HG02870 (cell line): ENCODE data around the gene ZNF511.

Source experiments
- ATAC-seq: cut with Tn5 transposase; IDR thresholded peaks from one replicate; pipeline ENCODE4 v1.9.1; 2021; ENCODE audit warnings: mild to moderate bottlenecking, moderate library complexity; ENCODE audit not compliant: unreplicated experiment

ZNF511 gene

DNA sequence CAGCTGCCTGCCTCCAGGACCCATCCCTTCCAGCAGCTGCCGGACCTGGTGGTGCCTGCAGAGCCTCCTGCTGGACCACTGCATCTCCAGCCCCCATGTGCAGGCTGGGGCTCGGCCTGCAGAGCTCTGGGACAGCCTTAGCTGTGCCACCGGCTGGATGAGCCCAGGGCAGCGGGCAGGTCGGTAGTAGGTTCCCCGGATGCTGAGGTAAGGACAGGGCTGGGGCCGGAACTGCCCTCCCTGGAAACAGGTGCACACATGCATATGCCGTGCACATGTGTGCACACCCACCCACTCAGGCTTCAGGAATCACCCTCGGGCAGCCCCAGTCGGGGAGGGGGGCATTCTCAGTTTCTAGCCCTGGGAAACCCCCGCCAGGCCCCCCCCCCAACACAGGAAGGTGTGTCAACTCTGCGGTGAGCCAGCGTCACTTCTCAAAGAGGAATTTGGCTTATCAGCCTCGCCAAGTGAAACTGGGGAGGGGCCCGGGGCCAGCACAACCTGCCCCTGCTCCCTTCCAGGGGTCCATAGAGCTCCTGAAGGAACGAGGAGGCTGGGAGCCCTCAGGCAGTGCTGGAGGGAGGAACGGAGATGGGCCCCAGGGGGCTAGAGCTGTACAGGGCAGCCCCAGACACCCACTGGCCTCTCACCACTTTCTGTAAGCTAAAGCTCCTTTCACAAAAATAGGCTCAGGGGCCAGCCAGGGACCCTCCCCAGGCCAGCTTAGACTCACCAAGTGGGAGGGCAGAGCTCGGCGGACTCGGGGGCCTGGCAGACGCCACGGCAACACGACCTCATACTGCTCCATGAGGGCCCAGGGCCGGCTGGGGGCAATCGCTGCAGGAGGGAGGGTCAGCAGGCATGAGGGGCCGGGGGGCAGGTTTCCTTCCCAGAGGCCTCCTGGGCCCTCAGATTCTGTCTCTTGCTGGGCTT lies 33.7 kb upstream of the ZNF511 start:
- peak; percentile 46 for ATAC-seq

DNA sequence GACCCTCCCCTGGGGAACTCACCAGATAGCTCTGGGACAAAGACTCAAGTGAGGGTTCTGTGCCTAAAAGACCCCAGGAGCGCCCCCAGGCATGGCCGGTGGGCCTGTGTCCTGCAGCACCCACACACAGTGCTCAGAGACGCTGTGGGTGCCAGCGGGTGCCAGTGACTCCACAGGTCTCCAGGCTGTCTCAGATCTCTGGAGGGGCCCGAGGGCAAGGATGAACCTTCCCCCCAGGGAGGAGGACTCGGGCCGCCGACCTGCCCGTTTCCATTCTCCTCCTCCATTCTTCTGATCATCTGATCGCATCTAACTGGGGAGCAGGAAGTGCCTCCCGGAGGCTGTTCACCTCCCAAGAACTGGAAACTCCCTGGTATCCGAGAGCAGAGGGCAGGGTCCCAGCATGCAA lies 33.0 kb upstream of the ZNF511 start:
- peak; percentile 24 for ATAC-seq

DNA sequence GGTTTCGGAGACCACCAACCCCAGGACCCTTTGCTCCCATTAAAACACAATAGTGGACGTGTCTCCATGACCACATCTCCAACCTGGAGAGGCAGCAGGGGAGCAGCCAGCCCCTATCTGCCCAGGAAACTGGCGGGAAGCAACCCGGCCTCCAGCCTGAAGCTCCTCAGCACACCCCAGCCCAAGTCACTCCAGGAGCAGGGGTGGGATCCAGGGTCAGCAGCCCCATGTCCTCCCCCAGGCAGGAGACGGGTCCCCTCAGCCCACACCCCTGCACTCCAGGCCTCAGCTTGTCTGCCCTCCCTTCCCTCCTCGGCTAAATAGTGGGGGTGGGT lies 32.6 kb upstream of the ZNF511 start:
- ATAC-seq: no peak

DNA sequence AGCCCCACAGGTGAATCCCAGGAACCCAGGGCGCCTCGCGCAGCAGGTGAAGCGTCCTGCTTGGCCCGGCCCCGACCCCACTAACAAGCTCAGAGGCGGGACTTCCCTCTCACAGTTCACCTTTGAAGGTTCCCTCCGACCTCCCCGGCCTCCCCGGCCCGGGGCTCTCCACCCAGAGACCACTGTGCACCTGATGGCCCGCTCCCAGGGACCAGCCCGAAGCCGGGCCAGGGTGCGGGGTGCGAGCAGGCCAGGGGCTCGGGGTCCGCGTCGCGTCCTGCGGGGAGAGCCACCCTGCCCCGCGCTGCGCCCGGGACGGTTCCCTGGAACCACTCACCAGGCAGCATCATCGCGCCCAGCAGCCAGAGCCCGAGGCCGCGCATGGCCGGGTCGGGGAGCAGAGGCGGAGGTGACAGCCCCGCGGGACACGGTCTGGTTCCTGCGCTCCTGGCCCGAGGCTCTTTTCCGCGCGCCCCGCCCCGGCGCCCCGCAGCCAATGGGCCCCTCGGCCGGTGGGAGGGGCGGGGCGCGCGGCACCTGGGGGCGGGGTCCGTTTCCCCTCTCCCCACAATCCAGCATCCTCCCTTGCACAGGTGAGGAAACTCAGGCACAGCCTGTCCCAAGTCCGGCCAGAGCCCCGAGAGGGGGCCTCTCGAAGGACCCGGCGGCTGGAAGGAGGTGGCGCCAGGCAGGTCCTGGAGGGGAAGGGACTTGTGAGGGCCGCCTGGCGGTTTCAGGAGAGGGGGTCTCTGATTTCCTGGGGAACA lies 32.1 kb upstream of the ZNF511 start, which contains the start of gene ADAM8:
ADAM8 (minus strand) TSS at position 434 of the 767 bp plus-strand sequence; CDS start at position 383, 51 bp downstream.
- peak; percentile 46 for ATAC-seq

DNA sequence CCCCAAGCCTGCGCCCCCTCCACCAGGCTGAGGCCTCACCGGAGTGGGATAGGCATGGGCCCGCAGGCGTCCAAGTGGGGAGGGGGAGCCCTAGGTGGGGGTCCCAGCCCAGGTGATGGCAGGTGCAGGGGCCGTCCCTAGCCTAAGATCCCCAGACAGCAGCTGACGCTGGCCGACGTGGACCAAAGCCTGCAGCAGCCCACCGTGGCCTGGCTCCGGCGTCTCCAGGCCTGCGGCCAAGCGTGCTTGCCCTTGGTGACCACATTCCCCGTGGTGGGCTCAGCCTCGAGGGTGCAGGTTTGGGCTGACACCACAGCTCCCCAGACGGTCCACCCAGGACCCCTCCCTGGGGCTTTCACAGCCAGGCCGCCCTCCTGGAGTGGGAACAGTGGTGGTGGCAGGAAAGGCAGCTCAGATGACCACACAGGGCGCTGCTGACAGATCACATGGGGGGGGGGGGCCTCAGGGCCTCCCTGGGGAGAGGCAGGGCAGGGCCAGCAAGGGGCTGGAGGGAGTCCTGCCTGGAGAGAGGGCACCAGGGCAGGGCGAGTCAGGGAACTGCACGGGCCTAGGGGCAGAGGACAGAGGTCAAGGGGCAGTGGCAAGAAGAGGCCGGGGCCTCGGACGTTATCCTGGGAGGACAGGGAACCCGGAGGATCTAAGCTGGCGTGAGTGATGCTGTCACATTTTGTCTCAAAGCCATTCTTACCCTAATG lies 31.3 kb upstream of the ZNF511 start:
- ATAC-seq: no peak

DNA sequence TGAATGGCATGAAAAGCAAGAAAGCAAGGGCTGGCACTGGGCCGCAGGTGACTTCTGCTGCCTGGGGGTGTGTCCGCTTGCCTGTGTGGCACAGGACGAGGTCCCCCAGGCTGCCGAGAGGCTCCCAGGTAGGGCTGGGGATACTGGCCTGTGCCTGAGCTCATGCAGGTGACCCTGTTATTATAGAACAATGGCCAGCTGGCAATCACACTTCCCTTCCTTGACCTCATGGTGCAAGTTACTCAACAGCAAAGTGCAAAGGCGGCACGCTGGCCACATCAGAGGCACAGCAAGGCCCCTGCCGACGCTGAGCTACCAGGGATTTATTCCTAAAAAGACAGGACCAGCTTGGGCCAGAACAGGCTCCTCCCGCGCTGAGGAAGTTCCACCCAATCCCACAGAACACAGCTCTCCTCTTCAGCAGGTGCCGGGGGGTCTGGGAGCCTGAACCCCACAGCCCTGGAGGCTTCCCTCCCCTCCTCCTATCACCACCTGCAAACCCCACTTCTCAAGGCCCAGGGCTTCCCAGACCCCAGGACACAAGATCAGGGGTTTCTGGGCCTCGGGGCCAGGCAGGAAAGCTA lies 30.6 kb upstream of the ZNF511 start:
- no peak for ATAC-seq

DNA sequence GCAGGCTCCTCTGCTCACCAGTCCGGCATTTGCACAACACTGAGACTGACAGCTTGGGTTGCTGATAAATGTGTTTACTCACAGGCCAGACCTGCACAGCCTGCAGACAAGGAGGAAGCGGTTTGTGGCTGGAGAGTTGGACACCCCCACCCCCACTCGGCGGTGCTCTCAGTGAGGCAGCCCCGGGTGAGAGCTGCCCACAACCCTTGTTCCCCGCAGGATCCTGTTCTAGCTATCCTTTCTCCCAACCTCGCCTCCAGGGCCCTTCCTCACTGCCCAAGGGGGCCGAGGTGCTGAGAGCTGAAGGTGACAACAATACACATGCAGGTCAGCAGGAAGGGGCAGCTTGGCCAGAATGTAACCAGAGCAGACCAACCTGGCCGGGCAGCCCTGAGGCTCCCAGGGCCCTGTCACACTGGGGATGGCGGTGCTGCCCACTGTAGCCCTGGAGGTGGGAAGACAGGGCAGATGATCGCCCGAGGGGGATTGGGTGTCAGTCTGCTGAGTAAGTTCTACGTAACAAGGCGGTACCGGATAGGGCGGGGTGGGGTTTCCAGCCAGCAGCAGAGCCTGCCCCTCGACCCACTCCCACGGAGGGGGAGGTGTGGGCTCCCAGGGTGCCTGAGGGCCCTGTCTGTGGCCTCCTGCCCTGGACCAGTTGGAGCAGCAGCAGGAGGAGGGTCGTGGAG lies 30.0 kb upstream of the ZNF511 start:
- peak; percentile 30 for ATAC-seq

DNA sequence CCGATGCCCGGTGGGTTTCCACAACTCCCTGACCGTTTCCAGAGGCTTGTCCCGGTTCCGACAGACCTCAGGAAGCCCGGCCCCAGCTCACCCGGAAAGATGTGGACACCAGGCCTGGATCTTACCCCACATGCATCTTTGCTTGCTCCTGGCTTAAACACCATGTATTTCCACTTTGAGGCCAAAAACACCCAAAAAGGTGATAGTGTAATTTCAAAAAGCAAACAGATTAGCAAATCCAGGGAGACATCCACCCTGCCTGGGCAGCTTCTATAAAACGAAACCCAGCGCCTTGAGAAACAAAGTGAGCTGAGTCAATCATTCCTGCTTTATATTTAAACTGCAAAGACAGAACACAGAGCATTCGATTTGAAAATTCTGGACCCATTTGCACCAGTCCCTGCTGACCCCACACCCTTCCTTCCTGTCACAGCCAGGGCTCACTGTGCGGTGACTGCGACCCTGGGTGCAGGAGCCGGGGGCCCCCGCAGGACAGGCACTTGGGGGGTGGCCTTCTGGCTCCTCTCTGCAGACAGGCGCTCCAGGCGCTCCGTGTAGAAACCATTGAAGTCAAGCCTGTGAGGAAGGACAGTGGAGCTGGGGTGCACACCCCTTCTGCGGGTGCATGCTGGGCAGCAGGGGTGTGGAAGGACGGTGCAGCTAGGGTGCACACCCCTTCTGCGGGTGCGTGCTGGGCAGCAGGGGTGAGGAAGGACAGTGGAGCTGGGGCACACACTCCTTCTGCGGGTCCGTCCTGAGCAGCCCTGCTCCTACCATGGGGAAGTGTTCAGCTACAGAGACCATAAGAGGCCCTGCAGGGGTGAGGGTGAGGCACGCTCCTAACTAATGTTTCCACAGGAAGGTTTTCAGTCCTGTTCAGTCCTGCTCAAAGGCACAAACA lies 29.1 kb upstream of the ZNF511 start:
- no peak for ATAC-seq

DNA sequence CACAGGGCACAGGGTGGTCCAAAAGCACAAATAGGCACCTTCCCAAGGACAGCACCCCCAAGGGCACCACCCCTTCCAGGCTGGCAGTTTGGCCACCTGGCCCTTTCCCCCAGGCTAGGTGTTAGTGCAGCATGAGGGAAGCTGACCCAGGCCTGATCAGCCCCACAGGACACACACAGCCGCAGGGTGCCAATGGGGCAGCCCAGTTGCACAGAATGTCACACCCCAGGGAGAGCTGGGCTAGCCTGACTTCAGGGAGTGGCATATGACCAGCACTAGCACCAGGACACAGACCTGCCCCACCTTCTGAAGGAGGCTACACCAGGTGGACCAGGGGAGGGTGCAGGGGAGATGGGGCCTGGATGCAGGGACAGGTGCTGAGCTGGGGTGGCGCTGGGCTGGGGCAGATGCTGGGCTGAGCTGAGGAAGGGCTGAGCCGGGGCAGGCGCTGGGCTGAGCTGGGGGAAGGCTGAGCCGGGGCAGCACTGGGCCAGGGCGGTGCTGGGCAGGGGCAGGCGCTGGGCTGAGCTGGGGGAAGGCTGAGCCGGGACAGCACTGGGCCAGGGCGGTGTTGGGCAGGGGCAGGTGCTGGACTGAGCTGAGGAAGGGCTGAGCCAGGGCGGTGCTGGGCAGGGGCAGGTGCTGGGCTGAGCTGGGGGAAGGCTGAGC lies 28.2 kb upstream of the ZNF511 start:
- no peak for ATAC-seq

DNA sequence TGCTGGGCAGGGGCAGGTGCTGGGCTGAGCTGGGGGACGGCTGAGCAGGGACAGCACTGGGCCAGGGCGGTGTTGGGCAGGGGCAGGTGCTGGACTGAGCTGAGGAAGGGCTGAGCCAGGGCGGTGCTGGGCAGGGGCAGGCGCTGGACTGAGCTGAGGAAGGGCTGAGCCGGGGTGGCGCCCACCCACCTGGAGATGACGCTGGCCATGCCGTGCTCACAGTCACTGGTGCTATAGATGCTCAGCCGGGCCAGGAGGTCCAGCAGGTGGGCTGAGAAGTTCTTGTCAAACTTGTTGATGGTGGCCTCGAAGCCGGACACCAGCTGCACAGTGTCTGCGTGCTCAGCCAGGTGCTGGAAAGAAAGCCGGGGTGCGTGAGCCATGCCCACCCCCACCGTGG lies 27.6 kb upstream of the ZNF511 start:
- no peak for ATAC-seq

DNA sequence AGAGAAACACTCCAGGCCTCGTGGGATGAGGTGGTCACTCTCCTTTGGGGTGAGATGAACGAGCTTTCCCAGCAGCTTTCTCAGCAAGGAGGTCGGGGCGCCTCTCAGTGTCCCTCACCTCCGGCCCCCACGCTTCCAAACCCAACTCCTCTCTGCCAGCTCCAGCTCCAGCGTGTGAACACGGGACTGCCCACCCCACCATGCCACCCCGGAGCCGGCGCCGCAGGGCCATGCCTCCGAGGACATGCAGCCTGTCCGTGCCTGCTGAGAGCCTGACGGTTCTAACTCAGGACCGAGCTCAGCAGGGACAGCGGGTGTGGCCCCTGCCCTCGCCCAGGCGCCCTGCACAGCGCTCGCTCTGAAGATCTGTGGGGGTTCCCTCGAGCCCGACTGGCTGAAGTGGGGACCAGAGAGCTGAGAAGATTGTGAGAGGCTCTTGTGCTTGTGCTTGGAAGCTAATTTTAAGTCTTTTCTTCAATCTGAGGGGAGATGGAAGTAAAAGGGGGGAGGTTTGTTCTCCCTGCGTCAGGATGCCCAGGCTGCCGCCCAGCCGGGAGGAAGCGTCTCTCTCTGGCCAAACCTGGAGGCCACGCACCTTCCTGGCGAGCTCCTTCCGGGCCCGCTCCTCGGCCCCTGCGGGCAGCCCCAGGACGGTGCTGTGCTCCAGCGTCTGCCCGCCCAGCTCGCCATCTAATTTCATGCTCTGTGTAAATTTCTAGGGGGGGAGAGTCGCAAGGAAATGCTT lies 26.9 kb upstream of the ZNF511 start:
- ATAC-seq: no peak

DNA sequence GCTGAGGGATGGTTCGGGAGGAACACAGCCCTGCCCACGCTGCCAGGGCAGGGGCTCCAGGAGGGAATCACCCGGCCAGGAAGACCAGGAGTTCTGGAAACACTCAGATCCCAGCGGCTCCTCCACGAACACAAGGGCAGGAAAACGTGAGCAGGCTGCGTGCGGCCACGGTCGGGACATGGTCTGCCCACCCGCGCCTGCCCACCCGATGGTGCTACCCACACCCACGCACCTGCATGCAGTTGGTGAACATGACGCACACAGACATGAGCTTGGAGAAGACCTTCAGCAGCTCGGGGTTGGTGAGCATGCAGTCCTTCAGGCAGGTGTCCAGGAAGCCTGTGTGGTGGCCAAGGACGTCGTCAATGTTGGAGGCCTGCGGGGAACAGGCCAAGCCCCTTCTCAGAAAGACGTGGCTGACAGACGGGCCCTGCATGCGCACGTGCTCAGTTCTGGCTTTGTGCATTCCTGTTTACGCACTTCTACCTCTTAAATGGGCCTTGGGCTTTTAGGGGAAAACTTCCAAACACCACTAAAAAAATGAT lies 25.8 kb upstream of the ZNF511 start:
- no peak for ATAC-seq

DNA sequence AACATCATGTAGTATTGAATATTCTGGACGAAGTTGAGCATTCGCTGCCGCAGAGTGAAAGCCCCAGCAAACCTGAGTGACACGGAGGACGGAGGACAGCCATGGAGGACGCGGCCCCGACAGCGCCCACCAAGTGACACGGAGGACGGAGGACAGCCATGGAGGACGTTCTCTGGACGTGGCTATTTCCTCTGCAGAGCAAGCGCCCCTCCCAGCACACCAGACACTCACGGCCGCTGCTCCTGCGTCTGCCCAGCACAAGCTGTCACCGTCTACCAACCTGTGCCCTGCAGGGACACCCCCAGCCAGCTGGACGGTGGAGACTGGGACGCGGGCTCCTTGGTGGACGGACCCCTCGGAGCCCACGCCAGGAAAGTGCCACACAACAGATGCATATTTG lies 24.8 kb upstream of the ZNF511 start:
- no peak for ATAC-seq

DNA sequence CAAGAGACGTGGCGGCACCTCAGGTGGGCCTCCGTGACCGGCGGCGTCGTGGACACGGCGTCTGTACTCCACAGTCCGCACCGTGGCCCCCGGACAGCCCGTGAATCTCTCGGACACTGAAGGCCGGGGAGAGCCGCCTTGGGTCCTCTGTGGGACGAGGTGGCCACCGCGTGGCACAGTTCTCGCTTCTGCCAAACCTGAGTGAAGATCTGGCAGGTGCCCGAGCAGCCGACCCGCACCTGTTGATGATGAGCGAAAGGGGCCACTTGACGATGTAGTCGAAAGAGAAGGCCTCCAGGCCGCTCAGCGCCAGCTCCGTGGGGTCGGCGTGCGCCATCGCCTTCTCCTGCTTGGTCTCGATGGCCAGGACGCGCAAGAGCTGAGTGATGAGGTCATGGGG lies 23.5 kb upstream of the ZNF511 start:
- ATAC-seq: no peak

DNA sequence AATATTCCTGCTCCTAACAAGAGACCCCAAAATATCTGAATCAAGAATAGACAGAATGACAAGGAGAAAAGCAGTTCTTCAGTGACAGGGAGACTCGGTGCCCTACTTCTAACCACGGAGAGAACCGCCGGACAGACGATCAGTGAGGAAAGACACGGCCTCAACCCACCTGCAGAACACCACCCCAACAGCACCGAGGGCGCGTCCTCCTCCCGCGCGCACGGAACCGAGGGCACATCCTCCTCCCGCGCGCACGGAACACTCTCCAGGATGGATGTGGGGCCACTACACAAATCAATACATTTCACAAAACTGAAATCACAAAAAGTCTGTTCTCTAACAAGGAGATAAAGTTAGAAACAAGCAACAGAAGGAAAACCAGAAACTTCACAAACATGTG lies 22.3 kb upstream of the ZNF511 start:
- ATAC-seq: no peak

DNA sequence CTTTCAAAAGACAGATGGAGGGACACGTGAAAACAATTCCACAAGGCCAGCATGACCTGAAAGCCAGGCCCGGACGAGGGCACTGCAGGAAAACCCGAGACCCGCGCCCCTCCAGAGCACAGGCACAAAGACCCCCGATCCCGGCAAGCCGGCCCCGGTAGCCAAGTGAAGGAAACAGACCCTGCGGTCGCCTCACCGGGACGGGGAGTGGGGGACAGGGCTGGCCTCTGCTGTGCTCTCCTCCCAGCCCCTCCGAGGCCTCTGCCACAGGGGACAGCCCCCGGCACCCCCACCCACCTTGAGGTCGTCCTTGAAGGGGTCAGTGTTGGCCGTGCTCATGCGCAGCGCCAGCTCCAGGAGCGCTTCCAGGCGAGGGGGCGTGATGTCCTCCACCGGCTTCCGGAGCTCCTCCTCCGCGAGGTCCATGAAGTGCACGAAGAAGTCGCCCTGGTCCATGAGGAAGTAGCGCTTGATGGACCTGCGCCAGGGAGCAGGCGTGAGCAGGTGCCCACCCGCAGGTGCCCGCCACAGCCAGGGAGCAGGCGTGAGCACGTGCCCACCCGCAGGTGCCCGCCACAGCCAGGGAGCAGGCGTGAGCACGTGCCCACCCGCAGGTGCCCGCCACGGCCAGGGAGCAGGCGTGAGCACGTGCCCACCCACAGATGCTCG lies 20.7 kb upstream of the ZNF511 start:
- ATAC-seq: no peak

DNA sequence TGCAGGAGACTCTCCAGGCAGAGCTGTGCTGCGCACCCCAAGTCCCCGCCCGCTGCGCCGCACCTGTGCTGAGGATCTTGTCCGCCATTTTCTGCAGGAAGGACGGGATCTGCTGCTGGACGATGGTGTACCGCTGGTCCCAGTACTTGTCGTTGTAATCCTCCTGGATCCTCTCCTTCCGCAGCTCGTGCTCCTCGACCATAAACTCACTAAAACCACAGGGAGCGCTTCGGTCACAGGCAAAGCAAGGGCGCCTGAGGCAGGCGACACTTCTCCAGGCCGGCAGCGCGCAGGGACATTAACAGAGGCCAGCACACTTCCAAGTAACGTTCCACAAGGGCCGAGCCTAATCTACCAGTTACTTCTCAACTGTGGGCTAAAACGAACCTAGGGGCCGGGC lies 19.0 kb upstream of the ZNF511 start:
- no peak for ATAC-seq
